Activated CD8-positive, alpha-beta memory T cell treated with anti-CD3 and anti-CD28 coated beads, Interleukin-2, amount 50 U/mL, for 1 hour (primary cell): ENCODE results near the gene MAGED4.
"Not testable (repeated sequence)": the region's sequence is repeated elsewhere in the genome, so short reads cannot be mapped to it uniquely, and the experiment has no call there.

Experiments
- DNase-seq: peaks from one replicate; pipeline ENCODE4 v3.0.0-alpha.2; 2020; ENCODE audit errors: extremely low read depth

The MAGED4 gene, protein sequence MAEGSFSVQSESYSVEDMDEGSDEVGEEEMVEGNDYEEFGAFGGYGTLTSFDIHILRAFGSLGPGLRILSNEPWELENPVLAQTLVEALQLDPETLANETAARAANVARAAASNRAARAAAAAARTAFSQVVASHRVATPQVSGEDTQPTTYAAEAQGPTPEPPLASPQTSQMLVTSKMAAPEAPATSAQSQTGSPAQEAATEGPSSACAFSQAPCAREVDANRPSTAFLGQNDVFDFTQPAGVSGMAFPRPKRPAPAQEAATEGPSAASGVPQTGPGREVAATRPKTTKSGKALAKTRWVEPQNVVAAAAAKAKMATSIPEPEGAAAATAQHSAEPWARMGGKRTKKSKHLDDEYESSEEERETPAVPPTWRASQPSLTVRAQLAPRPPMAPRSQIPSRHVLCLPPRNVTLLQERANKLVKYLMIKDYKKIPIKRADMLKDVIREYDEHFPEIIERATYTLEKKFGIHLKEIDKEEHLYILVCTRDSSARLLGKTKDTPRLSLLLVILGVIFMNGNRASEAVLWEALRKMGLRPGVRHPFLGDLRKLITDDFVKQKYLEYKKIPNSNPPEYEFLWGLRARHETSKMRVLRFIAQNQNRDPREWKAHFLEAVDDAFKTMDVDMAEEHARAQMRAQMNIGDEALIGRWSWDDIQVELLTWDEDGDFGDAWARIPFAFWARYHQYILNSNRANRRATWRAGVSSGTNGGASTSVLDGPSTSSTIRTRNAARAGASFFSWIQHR

DNA sequence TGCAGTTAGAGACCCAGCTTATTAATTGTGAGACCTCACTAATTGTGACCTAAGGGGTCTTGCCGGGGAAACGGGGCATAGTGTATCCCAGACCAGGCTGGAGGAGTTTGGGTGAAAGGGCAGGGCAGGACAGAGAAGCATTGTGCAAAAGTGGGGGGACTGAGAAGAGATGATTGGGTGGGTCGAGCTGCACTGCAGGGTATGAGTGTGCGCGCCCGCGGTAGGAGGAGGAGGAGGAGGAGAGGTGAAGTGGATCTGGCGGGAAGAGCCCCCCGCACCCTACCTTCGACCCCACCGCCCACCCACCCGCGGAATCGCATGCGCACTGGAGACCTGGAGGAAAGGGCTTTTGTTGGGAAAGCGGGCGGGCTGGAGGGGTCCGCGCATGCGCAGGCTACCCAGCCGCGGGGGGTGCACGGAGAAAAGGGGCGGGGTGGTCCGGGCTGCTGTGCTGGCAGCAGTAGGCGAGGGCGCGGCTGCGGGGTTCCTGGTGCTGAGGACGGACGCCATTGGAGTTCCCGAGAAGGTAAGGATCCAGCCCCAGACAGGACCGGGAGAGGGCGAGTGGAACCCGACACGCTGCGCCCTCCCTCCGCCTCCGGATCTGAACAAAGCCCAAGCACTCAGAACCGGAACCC lies at the start of gene MAGED4:
Gene MAGED4, plus strand, starts transcription at position 449 of the 638 bp plus-strand sequence. CDS start 1,035 bp downstream, outside the sequence.
- not testable (repeated sequence) for DNase-seq

DNA sequence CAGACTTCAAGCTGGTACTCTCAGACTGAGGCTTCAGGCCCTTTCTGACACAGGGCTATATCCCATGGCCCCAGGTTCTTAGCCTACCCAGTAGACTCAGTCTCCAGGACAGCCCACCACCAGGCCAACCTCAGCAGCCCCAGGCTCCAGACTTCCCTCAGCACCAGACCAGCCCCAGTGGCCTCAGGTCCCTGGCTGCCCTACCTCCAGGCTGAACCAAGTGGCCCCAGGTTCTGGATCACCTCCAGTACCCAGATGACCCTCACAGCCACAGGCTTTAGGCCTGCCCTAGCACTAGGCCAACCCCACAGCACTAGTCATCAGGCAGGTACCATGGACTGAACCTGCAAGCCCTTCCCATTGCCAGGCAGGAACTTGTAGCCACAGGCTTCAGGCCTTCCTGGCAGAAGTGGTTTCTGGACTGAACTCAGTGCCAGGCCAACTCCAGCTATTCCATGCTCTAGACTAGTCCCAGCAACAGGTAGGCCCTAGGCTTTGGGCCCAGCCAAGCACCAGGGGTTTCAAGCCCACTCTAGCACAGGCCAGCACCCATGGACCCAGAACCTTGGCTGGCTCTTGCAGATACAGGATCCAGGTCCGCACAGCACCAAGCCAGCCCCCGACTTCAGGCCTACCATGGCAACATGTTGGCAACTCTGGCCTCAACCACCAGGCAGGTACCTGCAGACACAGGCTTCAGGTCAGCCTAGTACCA lies 45.7 kb upstream of the MAGED4 start:
- no peak for DNase-seq

DNA sequence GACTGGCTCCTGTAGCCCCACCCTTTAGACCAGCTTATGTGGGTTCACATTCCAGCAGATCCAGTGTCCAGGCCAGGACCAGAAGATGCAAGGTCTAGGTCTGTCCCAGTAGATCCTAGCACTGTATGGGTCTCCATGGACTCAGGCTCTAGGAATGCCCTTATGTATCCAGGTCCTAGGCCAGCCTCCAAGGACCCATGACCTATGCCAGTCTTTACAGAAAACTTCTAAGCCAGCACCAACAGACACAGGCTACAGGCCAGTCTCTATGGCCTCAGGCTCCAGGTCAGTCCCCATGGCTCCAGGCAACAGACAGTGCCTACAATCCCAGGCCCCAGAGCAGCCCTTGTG lies 45.2 kb upstream of the MAGED4 start:
- no peak for DNase-seq

DNA sequence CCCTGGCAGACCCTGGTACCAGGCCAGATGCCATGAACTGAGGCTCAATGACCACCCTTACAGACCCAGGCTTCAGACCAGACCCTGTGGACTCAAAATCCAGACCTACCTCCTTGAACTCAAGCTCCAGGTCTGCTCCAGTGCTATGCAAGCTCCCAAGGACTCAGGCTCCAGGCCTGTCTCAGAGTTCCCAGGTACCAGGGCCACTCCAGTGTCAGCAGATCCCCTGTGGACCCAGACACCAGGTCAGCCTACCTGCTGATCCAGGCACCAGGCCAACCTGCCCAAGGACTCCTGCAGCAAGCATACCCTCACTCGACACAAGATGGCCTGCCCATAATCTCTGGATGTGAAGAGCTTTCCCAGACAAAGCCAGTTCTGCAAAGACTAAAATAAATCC lies 44.7 kb upstream of the MAGED4 start:
- no peak for DNase-seq

DNA sequence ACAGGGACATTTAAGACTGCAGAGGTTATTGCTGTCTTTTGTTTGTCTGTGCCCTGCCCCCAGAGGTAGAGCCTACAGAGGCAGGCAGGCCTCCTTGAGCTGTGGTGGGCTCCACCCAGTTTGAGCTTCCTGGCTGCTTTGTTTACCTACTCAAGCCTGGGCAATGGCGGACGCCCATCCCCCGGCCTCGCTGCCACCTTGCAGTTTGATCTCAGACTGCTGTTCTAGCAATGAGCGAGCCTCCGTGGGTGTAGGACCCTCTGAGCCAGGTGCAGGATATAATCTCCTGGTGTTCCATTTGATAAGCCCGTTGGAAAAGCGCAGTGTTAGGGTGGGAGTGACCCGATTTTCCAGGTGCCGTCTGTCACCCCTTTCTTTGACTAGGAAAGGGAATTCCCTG lies 34.0 kb upstream of the MAGED4 start:
- not testable (repeated sequence) for DNase-seq

DNA sequence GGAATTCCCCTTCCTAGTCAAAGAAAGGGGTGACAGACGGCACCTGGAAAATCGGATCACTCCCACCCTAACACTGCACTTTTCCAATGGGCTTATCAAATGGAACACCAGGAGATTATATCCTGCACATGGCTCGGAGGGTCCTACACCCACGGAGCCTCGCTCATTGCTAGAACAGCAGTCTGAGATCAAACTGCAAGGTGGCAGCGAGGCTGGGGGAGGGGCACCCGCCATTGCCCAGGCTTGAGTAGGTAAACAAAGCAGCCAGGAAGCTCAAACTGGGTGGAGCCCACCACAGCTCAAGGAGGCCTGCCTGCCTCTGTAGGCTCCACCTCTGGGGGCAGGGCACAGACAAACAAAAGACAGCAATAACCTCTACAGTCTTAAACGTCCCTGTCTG lies 24.5 kb upstream of the MAGED4 start:
- not testable (repeated sequence) for DNase-seq

DNA sequence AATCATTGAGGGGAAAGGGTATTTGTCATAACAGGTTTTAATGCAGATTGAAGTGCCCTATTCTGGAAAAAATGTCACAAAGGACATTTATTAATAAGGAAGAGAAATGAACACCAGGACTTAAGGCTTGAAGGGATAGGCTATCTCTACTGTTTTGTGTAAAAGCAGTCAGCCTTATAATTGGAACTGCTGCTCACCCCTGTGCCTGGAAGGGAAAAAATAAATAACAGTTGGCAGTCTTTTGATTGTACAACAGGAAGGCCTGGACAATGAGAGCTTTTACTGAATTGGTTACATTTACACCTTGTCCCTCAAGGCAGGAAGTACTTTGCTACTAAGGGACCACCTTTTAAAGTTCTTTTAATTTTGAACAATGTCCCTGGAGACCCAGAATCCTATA lies 17.8 kb upstream of the MAGED4 start:
- no peak for DNase-seq

DNA sequence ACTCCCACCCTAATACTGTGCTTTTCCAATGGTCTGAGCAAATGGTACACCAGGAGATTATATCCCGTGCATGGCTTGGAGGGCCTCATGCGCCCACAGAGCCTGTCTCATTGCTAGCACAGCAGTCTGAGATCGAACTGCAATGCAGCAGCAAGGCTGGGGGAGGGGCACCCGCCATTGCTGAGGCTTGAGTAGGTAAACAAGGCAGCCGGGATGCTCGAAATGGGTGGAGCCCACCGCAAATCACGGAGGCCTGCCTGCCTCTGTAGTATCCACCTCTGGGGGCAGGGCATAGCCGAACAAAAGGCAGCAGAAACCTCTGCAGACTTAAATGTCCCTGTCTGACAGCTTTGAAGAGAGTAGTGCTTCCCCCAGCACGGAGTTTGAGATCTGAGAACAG lies 13.6 kb upstream of the MAGED4 start:
- not testable (repeated sequence) for DNase-seq

DNA sequence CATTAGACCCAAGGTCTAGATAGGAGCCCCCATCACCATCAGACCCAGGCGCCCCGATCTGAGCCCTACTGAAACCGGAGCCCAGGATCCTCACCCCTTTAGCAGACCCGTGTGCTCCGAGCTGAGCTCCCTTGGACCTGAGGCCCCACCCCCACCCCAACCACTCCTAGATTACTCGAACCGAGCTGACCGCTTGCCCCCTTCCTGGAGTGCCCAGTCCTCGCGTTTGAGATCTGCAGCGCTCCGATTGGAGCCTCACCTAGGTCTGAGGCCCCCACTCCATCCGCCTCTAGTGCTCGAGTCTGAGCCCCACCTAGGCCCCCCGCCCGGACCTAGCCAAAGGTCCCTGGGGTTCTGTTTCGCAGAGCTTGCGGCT lies 378 bp downstream of the MAGED4 start:
- not testable (repeated sequence) for DNase-seq

DNA sequence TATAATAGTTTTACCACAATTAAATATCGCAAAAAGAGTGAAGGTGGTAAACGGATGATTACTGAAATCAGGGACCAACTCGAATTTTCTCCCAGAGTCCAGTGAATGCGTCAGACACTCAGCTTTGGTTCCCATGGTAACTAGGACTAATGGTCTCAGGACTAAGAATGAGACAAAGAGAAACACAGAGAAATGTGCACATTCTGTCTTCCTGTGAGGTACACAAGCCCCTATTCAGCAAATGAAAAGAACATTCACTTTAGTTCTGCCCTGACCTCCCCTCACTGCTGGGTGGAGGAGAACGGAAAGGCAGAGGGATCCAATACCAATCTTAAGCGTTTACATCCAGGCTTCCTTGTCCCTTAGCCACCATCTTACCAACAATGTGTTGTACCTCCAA lies 26.7 kb downstream of the MAGED4 start:
- not testable (repeated sequence) for DNase-seq

DNA sequence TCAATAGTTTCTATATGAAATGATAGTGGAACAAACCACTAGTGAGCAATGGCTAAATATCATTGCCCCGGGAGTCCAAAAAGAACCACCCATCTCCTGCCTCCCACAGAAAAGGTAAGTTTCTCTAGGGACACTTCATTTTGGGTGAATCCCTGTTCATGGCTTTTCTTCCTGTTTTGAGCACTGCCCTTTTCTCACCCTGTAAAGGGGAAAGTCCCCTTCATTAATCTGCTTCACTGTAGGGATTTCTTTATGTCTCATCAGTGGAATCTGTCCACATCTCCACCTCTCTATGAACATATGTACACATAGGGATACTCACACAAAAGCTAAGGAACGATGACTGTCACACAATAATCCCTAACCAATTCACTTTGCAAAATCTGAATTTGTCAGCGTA lies 28.6 kb downstream of the MAGED4 start:
- no peak for DNase-seq

DNA sequence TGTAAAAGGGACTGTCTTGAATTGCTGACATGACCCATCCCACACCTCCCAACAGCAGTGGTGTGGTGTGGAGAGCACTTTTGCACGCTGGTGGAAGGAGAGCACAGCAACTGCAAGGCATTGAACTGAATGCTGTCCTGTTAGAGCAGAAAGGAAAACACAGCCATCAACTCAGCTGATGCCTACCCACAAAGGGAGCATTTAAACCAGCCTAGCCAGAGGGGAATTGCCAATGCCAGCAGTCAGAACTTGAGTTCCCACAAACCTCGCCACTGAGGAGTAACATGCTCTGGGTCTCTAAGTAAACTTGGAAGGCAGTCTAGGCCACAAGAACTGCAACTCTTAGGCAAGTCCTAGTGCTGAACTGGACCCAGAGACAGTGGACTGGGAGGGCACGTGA lies 31.9 kb downstream of the MAGED4 start:
- DNase-seq, result no peak

DNA sequence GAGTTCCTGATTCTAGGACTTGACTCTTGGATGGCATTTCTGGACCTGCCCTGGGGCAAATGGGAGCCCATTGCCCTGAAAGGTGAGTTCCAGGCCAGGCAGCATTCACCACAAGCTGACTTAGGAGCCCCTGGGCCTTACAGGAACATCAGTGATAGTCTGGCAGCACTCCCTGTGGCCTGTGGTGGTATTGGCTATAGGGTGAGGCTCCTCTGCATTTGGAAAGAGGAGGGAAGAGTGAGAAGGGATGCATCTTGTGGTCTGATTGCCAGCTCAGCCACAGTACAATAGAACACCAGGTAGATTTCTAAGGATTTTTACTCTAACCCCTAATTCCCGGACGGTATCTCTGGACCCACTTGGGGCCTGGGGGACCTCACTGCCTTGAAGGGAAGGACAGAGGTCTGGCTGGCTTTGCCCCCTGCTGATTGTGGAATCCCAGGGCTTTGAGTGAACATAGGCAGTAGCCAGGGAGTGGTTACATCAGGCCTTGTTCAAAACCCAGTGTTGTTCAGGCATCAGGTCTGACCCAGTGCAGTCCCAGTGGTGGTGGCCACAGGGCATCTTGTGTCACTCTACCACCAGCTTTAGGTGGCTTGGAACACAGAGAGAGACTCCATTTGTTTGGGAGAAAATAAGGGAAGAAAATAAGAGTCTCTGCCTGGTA lies 32.9 kb downstream of the MAGED4 start:
- DNase-seq, result no peak

DNA sequence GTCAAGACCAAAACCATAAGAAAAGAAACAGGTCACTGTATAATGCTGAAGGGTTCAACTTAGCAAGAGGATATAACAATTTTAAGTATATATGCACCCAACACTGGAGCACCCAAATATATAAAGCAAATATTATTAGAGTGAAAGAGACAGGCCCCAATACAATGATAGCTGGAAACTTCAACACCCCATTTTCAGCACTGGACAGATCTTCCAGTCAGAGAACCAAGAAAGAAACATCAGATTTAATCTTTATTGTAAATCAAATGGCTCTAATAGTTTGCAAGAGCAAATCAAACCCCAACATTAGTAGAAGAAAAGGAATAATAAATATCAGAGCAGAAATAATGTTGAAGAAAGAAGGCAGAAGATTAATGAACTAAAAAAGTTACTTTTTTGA lies 36.2 kb downstream of the MAGED4 start:
- DNase-seq, result no peak
